ENCODE data around the gene GABRG3.

Gene GABRG3

DNA sequence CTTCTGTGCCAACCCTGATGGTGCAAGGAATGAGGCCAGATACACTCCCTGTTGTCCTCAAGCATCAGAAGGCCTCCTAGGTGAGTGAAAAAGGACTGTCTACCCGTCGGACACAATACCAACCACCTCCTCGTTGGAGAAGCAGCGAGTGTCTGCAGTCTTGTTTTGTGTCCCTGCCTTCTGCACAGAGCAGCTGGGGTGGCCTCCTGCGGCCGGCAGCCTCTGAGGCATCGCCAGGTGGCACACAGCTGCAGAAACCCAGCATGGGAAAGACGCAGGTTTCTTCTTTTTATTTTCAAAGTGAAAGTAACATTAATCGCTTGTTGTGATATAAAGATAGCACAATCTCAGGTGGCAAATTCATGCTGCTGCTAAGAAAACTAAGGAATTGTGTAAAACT, 618.3 kb downstream of the GABRG3 start:
- no peak for DNase-seq

DNA sequence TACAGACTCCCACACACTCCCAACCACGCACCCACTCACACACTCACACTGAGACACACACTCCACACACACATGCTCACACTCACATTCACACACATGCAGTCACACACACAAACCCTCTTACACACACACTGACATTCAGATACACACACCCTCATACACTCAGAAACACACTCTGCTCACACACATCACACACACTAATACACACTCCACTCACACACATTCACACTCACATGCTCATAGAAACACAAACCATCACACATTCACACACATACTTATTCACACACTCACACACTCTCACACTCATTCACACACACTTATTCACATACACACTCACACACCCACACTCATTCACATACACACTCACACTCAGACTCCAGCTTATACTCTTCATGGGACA, 618.8 kb downstream of the GABRG3 start:
- DNase-seq, result no peak
